GM18502 (cell line): ENCODE data around the gene DNMT3L.
"Not testable (repeated sequence)": the region's sequence is repeated elsewhere in the genome, so short reads cannot be mapped to it uniquely, and the experiment has no call there.

Experiments used
- ATAC-seq: cut with Tn5 transposase; IDR thresholded peaks from one replicate; pipeline ENCODE4 v1.9.1; 2021; ENCODE audit warnings: mild to moderate bottlenecking; ENCODE audit not compliant: unreplicated experiment, poor library complexity

Gene DNMT3L

GRCh38 chr21:44202590-44203299 lies 59.0 kb downstream of the DNMT3L start:
- not testable (repeated sequence) for ATAC-seq

DNA sequence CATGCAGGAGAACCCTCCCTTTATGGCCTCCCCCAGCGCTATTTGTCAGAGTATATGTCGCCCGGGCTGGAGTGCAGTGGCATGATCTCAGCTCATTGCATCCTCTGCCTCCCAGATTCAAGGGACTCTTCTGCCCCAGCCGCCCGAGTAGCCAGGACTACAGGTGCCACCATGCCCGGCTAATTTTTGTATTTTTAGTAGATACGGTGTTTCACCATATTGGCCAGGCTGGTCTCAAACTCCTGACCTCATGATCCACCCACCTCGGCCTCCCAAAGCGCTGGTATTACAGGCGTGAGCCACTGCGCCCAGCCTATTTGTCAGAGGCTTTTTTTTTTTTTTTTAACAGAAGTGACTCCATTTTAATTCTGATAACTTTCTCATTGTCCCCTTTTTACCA lies 61.7 kb downstream of the DNMT3L start:
- not testable (repeated sequence) for ATAC-seq

GRCh38 chr21:44199448-44199847 lies 62.2 kb downstream of the DNMT3L start:
- no peak for ATAC-seq

DNA sequence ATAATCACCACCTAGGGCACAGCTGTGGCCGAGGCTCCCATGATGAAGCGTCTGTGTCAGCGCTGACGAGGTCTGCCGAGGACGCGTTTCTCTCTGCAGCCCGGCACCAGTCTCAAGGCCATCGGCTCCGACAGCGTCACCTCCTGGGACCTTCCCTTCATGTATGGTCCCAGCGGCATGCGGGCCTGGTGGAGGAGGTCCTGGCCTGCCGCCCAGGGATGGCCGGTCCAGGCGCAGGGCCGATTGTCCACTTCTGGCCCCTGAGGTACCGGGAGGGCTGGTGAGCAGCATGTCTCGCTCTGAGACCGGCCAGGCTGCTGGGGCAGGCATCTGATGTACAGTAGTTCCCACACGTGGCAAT lies 64.6 kb downstream of the DNMT3L start:
- ATAC-seq = not testable (repeated sequence)
